Endodermal cell (in vitro differentiated cells): ENCODE measurements around the gene IPO11. TPM values are rescaled to one million over a fixed set of nuclear protein-coding genes. Genes with fewer than 3 reads are reported as not detected.

ENCODE experiments used
- DNase-seq: peaks from one replicate; pipeline ENCODE4 v3.0.0-alpha.2; 2017
- H3K27ac ChIP-seq: 2 replicates; pipeline ENCODE4 v1.5.1; 2013; ENCODE audit warnings: mild to moderate bottlenecking, low read depth, low read length, moderate library complexity
- H3K27me3 ChIP-seq: 2 replicates; pipeline ENCODE4 v1.6.1; 2013; ENCODE audit warnings: mild to moderate bottlenecking, low read length, moderate library complexity; ENCODE audit not compliant: insufficient read depth, control insufficient read depth, poor library complexity, severe bottlenecking
- H3K36me3 ChIP-seq: 2 replicates; pipeline ENCODE4 v1.7.0; 2013; ENCODE audit warnings: mild to moderate bottlenecking, low read length, moderate library complexity; ENCODE audit not compliant: control insufficient read depth, insufficient read depth
- H3K4me1 ChIP-seq: one replicate; pipeline ENCODE4 v1.7.0; 2013; ENCODE audit warnings: low read length; ENCODE audit not compliant: control insufficient read depth, insufficient read depth
- H3K4me3 ChIP-seq: 2 replicates; pipeline ENCODE4 v1.5.1; 2013; ENCODE audit warnings: mild to moderate bottlenecking, low read length, moderate library complexity
- H3K9ac ChIP-seq: 2 replicates; pipeline ENCODE4 v1.6.1; 2013; ENCODE audit warnings: mild to moderate bottlenecking, low read length, moderate library complexity; ENCODE audit not compliant: poor library complexity, severe bottlenecking; ENCODE audit errors: extremely low read depth
- H3K9me3 ChIP-seq: 2 replicates; pipeline ENCODE4 v1.6.1; 2013; ENCODE audit warnings: mild to moderate bottlenecking, low read length, moderate library complexity; ENCODE audit not compliant: control insufficient read depth
- H3K27ac Mint-ChIP-seq: 2 replicates; pipeline ENCODE4 v1.8.0; 2020; ENCODE audit warnings: mixed read lengths
- H3K27me3 Mint-ChIP-seq: 2 replicates; pipeline ENCODE4 v1.8.0; 2021; ENCODE audit warnings: mild to moderate bottlenecking, mixed read lengths; ENCODE audit not compliant: insufficient read depth
- H3K36me3 Mint-ChIP-seq: 2 replicates; pipeline ENCODE4 v1.8.0; 2020; ENCODE audit warnings: low read depth, mixed read lengths
- H3K4me1 Mint-ChIP-seq: 2 replicates; pipeline ENCODE4 v1.8.0; 2020; ENCODE audit warnings: mixed read lengths
- H3K4me3 Mint-ChIP-seq: 2 replicates; pipeline ENCODE4 v1.8.0; 2020; ENCODE audit warnings: mild to moderate bottlenecking, moderate library complexity, mixed read lengths
- H3K9me3 Mint-ChIP-seq: 2 replicates; pipeline ENCODE4 v1.8.0; 2020; ENCODE audit warnings: mild to moderate bottlenecking, mixed read lengths
- CTCF ChIP-seq: fragments of 200-600 bp; sonication (generic); conservative IDR thresholded peaks from 2 replicates; pipeline ENCODE4 v1.5.0; 2021; ENCODE audit warnings: antibody characterized with exemption, mild to moderate bottlenecking
- WGBS, 2 experiments: methylation state at CpG; one replicate each; pipeline versions ENCODE4 v1.1.5 to v1.1.7; 2013; ENCODE audit warnings: missing lambda C conversion rate in 2 of 2, mixed read lengths in 1 of 2; ENCODE audit not compliant: insufficient coverage in 1 of 2, insufficient read length in 1 of 2; 5-methylcytosine and 5-hydroxymethylcytosine counted together
- total RNA-seq, 2 donors: library from RNA; stranded (reverse); fragmentation: NEBNext Ultra II Directional in 1 of 2; extraction: Animal tissue kit (Norgen Biotek cat#: 25700) in 1 of 2; gene quantifications; 2 replicates in 1 of 2; 3 replicates in 1 of 2; pipeline ENCODE4 v1.2.1, GENCODE V29; 2021

Gene IPO11
- total RNA-seq, 2 donors from 2014 or later, result 51.6 to 55.8 TPM

DNA sequence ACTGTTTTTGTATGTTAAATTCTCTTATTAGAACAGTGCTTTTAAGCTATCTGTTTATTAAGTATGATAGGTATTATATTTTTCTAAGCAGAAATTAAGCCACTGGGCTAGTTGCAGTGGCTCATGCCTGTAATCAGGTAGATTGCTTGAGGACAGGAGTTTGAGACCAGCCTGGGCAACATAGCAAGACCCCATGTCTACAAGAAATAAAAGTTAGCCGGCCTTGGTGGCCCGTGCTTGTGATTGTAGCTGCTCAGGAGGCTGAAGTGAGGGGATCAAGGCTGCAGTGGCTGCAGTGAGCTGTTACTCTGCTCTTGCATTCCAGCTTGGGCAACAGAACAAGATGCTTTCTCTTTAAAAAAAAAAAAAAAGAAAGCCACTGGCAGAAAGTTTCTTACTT lies 121.0 kb downstream of the IPO11 start:
- no peak overlapping the region for H3K27ac ChIP-seq
- H3K36me3 ChIP-seq, result peaks cover 14% of the 10 kb centered on the region
- no peak overlapping the region for H3K4me3 ChIP-seq
- peaks cover 3% of the 10 kb centered on the region for H3K9me3 Mint-ChIP-seq
- H3K27me3 Mint-ChIP-seq, result no peaks in the 10 kb centered on the region
- peaks cover 8% of the 10 kb centered on the region for H3K4me1 Mint-ChIP-seq
- H3K27ac Mint-ChIP-seq, result no peak overlapping the region
- no peaks in the 10 kb centered on the region for H3K4me1 ChIP-seq
- no peak overlapping the region for H3K9ac ChIP-seq
- TF ChIP-seq CTCF, result no peak
- WGBS, 2 experiments, result 98% methylated on average over 2 of the region's 2 CpGs; no CpG with 5 or more reads in 1 of the 2 experiments
- H3K36me3 Mint-ChIP-seq, result peaks cover 24% of the 10 kb centered on the region
- H3K4me3 Mint-ChIP-seq, result no peak overlapping the region
- no peak for DNase-seq
- H3K9me3 ChIP-seq, result no peaks in the 10 kb centered on the region
- H3K27me3 ChIP-seq, result no peaks in the 10 kb centered on the region

GRCh38 chr5:62534461-62535236 lies 122.1 kb downstream of the IPO11 start:
- WGBS, 2 experiments, result 47% methylated on average over 4 of the region's 4 CpGs; no CpG with 5 or more reads in 1 of the 2 experiments
- H3K36me3 ChIP-seq, result peaks cover 23% of the 10 kb centered on the region
- H3K9me3 ChIP-seq, result no peaks in the 10 kb centered on the region
- Mint-ChIP-seq H3K9me3 (peaks cover 5% of the 10 kb centered on the region), H3K4me3 (no peak overlapping the region), H3K27me3 (no peaks in the 10 kb centered on the region), H3K27ac (no peak overlapping the region), H3K36me3 (peaks cover 31% of the 10 kb centered on the region), H3K4me1 (peaks cover 7% of the 10 kb centered on the region)
- no peak for TF ChIP-seq CTCF
- no peak overlapping the region for H3K4me3 ChIP-seq
- H3K27ac ChIP-seq, result no peak overlapping the region
- no peak for DNase-seq
- H3K27me3 ChIP-seq, result no peaks in the 10 kb centered on the region
- no peak overlapping the region for H3K9ac ChIP-seq
- no peaks in the 10 kb centered on the region for H3K4me1 ChIP-seq

GRCh38 chr5:62536232-62536631 lies 123.7 kb downstream of the IPO11 start:
- no peak overlapping the region for H3K4me3 ChIP-seq
- H3K36me3 ChIP-seq, result peaks cover 17% of the 10 kb centered on the region
- no peaks in the 10 kb centered on the region for H3K9me3 ChIP-seq
- H3K4me1 ChIP-seq, result no peaks in the 10 kb centered on the region
- 100% methylated on average over 1 of the region's 2 CpGs for WGBS, 2 experiments
- DNase-seq, result no peak
- Mint-ChIP-seq H3K27ac (no peak overlapping the region), H3K36me3 (peaks cover 26% of the 10 kb centered on the region), H3K9me3 (peaks cover 5% of the 10 kb centered on the region), H3K4me3 (no peak overlapping the region), H3K4me1 (peaks cover 6% of the 10 kb centered on the region), H3K27me3 (no peaks in the 10 kb centered on the region)
- no peaks in the 10 kb centered on the region for H3K27me3 ChIP-seq
- H3K9ac ChIP-seq, result no peak overlapping the region
- H3K27ac ChIP-seq, result no peak overlapping the region
- no peak for TF ChIP-seq CTCF
